Measurements from ENCODE around the gene CFAP299. TPM values are rescaled to one million over a fixed set of nuclear protein-coding genes. Genes with fewer than 3 reads are reported as not detected.

Gene CFAP299
- total and polyA plus RNA-seq, 2 of the 8 experiments (the other 6 are each of a cell fraction or from before 2014, with no cell fraction given), result not detected

DNA sequence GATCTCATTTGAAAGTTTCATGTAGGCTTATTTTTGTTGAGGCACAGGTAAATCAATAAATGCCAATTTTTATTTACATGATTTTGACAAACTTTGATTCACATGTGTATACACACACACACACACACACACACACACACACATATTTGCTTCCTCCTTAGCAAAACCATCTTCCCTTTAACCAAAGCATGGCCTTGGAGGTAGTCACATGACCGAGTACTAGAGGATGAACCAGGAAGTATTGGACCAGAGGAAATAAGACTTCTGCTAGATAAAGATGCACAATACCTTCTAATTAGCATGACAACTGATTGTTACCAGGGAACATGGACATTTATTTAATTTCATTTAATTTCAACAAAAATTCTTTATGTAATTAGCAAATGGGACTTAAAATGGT is 23.4 kb upstream of the CFAP299 start:
- no peak overlapping the region for H2BK20ac ChIP-seq (ENCODE audit: low read length)
- H3K56ac ChIP-seq (replicated peaks; ENCODE audit: insufficient read length, low read depth, low read length), result no peak overlapping the region
- peaks cover 0 to 5% (median 1%) of the 10 kb centered on the region in 4 experiments; a peak in 2 of 7 replicates for H3K4me1 ChIP-seq (replicated peaks in 1 of 4; ENCODE audit: control insufficient read depth in 3 of 4, insufficient read depth in 4 of 4, low read length in 3 of 4)
- no peak overlapping the region for H3K23ac ChIP-seq (ENCODE audit: insufficient read length)
- no peak overlapping the region for H3K14ac ChIP-seq (ENCODE audit: insufficient read length)
- no peak overlapping the region for H4K8ac ChIP-seq (ENCODE audit: extremely low read depth, insufficient read depth, low read length)
- H2BK5ac ChIP-seq (ENCODE audit: low read depth, low read length), result no peak overlapping the region
- no peaks in the 10 kb centered on the region for H3K9me3 ChIP-seq (ENCODE audit: insufficient read depth in 2 of 2, low read depth in 1 of 2, low read length in 1 of 2)
- no peaks in the 10 kb centered on the region for H3K79me1 ChIP-seq (ENCODE audit: low read depth, low read length)
- H3K79me2 ChIP-seq (ENCODE audit: control insufficient read depth in 1 of 2, insufficient read depth in 2 of 2, low read length in 2 of 2), result no peaks in the 10 kb centered on the region
- H3K27me3 ChIP-seq (replicated peaks in 1 of 4; ENCODE audit: control insufficient read depth in 3 of 4, extremely low read depth in 1 of 4, insufficient read depth in 3 of 4, low read length in 3 of 4), result no peaks in the 10 kb centered on the region
- no peak overlapping the region for H2AK5ac ChIP-seq (ENCODE audit: low read depth, low read length)
- CTCF ChIA-PET (ENCODE audit: partially characterized antibody), result no interaction called here
- H2BK120ac ChIP-seq (replicated peaks; ENCODE audit: low read depth, low read length), result no peak overlapping the region
- no peak overlapping the region for H3K4me2 ChIP-seq (ENCODE audit: insufficient read depth in 1 of 2, low read depth in 2 of 2, low read length in 2 of 2)
- WGBS, 2 experiments (ENCODE audit: extremely low coverage in 1 of 2, insufficient coverage in 1 of 2, insufficient read length in 1 of 2, insufficient replicate concordance in 2 of 2, low coverage in 1 of 2, low lambda C conversion rate in 2 of 2, missing lambda C conversion rate in 1 of 2), result 100% methylated on average over 1 of the region's 1 CpG; no CpG with 5 or more reads in 1 of the 2 experiments
- no peak overlapping the region for H3K27ac ChIP-seq (ENCODE audit: low read depth, low read length)
- no peak for TF ChIP-seq TCF12 (IDR thresholded peaks at IDR 0.05; ENCODE audit: low read depth, low read length)
- TF ChIP-seq CHD1 (IDR thresholded peaks at IDR 0.05; ENCODE audit: low read depth, low read length), result no peak
- no peak for TF ChIP-seq E2F6 (IDR thresholded peaks at IDR 0.05)
- no peak for TF ChIP-seq NANOG (IDR thresholded peaks at IDR 0.05; ENCODE audit: insufficient read depth, low read depth, low read length, poor library complexity, severe bottlenecking)
- no peak for TF ChIP-seq USF2 (IDR thresholded peaks at IDR 0.05; ENCODE audit: low read length)
- TF ChIP-seq EGR1 (IDR thresholded peaks at IDR 0.05; ENCODE audit: borderline replicate concordance, low read depth, low read length), result no peak
- DNase-seq (ENCODE audit: low read depth in 1 of 2, low spot score in 2 of 2) (no peak), FAIRE-seq (no peak)
- H3K23me2 ChIP-seq (ENCODE audit: low read depth, low read length), result no peaks in the 10 kb centered on the region; the same call in 1 of the 2 replicates
- no peak overlapping the region for H4K5ac ChIP-seq (ENCODE audit: insufficient read length, low read depth, low read length)
- no peak overlapping the region for H2BK15ac ChIP-seq (ENCODE audit: low read length)
- no peaks in the 10 kb centered on the region for H3K36me3 ChIP-seq (ENCODE audit: control insufficient read depth in 2 of 4, insufficient read depth in 4 of 4, low read length in 3 of 4)
- no peaks in the 10 kb centered on the region for H4K20me1 ChIP-seq (replicated peaks in 1 of 2; ENCODE audit: control insufficient read depth in 1 of 2, insufficient read depth in 2 of 2, low read length in 2 of 2)
- no peak overlapping the region for H3K4me3 ChIP-seq (ENCODE audit: extremely low read depth in 1 of 4, insufficient read depth in 2 of 4, low read depth in 3 of 4, low read length in 4 of 4)
- no peak overlapping the region for H2BK12ac ChIP-seq (ENCODE audit: low read depth, low read length)
- no peak overlapping the region for H3K18ac ChIP-seq (ENCODE audit: extremely low read depth, low read length)
- no peak overlapping the region for H3K9ac ChIP-seq (replicated peaks in 1 of 4; ENCODE audit: extremely low read depth in 1 of 4, low read depth in 3 of 4, low read length in 3 of 4)
- POLR2A ChIA-PET (ENCODE audit: partially characterized antibody), result no interaction called here
- no peak overlapping the region for H2AFZ ChIP-seq (ENCODE audit: low read length)
- no peak overlapping the region for H3K4ac ChIP-seq (replicated peaks; ENCODE audit: insufficient read length, low read depth, low read length)
- H4K91ac ChIP-seq (replicated peaks; ENCODE audit: insufficient read length, low read length), result no peak overlapping the region
